K562 (cell line): ENCODE measurements around the gene ITPR1. TPM values are rescaled to one million over a fixed set of nuclear protein-coding genes. Genes with fewer than 3 reads are reported as not detected.

Experiments
- ATAC-seq: fragments of 200-7000 bp; cut with Tn5 transposase; 3 replicates; pipeline ENCODE4 v1.9.1; 2020; ENCODE audit warnings: moderate library complexity
- BruUV-seq: library from RNA; stranded (reverse); fragments of 400-500 nt; replicated peaks from 2 replicates; lab custom pipeline; 2021; lab: Mats Ljungman, UMichigan
- CTCF ChIA-PET: fragments of 300-600 bp; formaldehyde crosslinking; extraction: SDS; loops from one replicate; lab custom pipeline; 2021; ENCODE audit warnings: low intra/inter-chr PET ratio; lab: Yijun Ruan, JAX
- POLR2A ChIA-PET: fragments of 300-600, 350-650 bp; sonication (Branson Sonifier 250); formaldehyde crosslinking; extraction: SDS; loops from one replicate; lab custom pipeline; 2021; ENCODE audit warnings: antibody characterized with exemption, inconsistent platforms; lab: Yijun Ruan, JAX
- DNase-seq, 4 experiments: peaks; one replicate each; pipeline versions ENCODE4 v3.0.0 to v3.0.0-alpha.2; 2011 to 2018; ENCODE audit warnings: low spot score in 3 of 4, mixed read lengths in 3 of 4; ENCODE audit errors: extremely low read depth in 1 of 4
- FAIRE-seq: peaks from 2 replicates; lab custom pipeline; 2011; peaks lifted over from hg19 to GRCh38; lab: Jason Lieb, UNC
- H2AFZ ChIP-seq: 2 replicates; pipeline ENCODE4 v1.6.0; 2011; ENCODE audit warnings: low read depth, low read length, control low read depth, inconsistent platforms
- H3K27ac ChIP-seq: fragments of 200-600 bp; 3 replicates; pipeline ENCODE4 v1.8.0; 2011; ENCODE audit warnings: low read depth, mild to moderate bottlenecking, control low read depth, inconsistent platforms, low read length, moderate library complexity, mixed read lengths; ENCODE audit errors: extremely low read depth
- H3K27me3 ChIP-seq, 2 experiments: fragments of 300-600 bp in 1 of 2; 2 replicates in 1 of 2; 3 replicates in 1 of 2; pipeline versions ENCODE4 v1.6.0 to v1.8.0; 2011; ENCODE audit warnings: inconsistent platforms in 2 of 2, low read length in 2 of 2, mild to moderate bottlenecking in 1 of 2, mixed read lengths in 1 of 2, moderate library complexity in 1 of 2; ENCODE audit not compliant: control insufficient read depth in 2 of 2, insufficient read depth in 2 of 2
- H3K36me3 ChIP-seq: fragments of 300-600 bp; 3 replicates; pipeline ENCODE4 v1.8.0; 2011; ENCODE audit warnings: mild to moderate bottlenecking, low read length, inconsistent platforms; ENCODE audit not compliant: control insufficient read depth, insufficient read depth
- H3K4me1 ChIP-seq, 2 experiments: fragments of 200-600 bp in 1 of 2; replicated peaks in 1 of 2; 2 replicates in 1 of 2; 3 replicates in 1 of 2; pipeline versions ENCODE4 v1.5.1 to v1.8.0; 2011; ENCODE audit warnings: inconsistent platforms in 2 of 2, low read length in 2 of 2, mild to moderate bottlenecking in 1 of 2, mixed read lengths in 1 of 2, moderate library complexity in 1 of 2; ENCODE audit not compliant: control insufficient read depth in 2 of 2, insufficient read depth in 2 of 2
- H3K4me2 ChIP-seq: 2 replicates; pipeline ENCODE4 v1.6.1; 2011; ENCODE audit warnings: low read length, control low read depth, inconsistent platforms, mixed read lengths; ENCODE audit not compliant: insufficient read depth
- H3K4me3 ChIP-seq: fragments of 200-600 bp; sonication (generic), shearing (Covaris generic); 2 replicates; pipeline ENCODE4 v1.5.1; 2016; ENCODE audit warnings: control low read depth, inconsistent platforms
- H3K79me2 ChIP-seq: fragments of 200-600 bp; 3 replicates; pipeline ENCODE4 v1.8.0; 2011; ENCODE audit warnings: low read length, inconsistent platforms; ENCODE audit not compliant: control insufficient read depth, insufficient read depth
- H3K9ac ChIP-seq, 2 experiments: 2 replicates each; pipeline versions ENCODE4 v1.6.0 to v1.6.1; 2011; ENCODE audit warnings: low read depth in 2 of 2, low read length in 2 of 2, control low read depth in 1 of 2, inconsistent platforms in 1 of 2, mild to moderate bottlenecking in 1 of 2, mixed read lengths in 1 of 2; ENCODE audit not compliant: insufficient read depth in 1 of 2
- H3K9me1 ChIP-seq: one replicate; pipeline ENCODE4 v1.6.0; 2011; ENCODE audit warnings: inconsistent platforms, mild to moderate bottlenecking, low read length, moderate library complexity; ENCODE audit not compliant: control insufficient read depth, insufficient read depth
- H3K9me3 ChIP-seq: replicated peaks from 2 replicates; pipeline ENCODE4 v1.5.1; 2011; ENCODE audit warnings: low read depth, low read length, inconsistent platforms; ENCODE audit not compliant: control insufficient read depth, insufficient read depth
- H4K20me1 ChIP-seq: replicated peaks from 2 replicates; pipeline ENCODE4 v1.6.1; 2011; ENCODE audit warnings: low read length, inconsistent platforms, mixed read lengths; ENCODE audit not compliant: control insufficient read depth, insufficient read depth
- CEBPG ChIP-seq, 3 experiments: fragments of 200-800 bp in 1 of 3; sonication (Bioruptor generic) in 1 of 3; sonication (generic) in 1 of 3; formaldehyde crosslinking in 1 of 3; IDR thresholded peaks in 2 of 3; conservative IDR thresholded peaks in 1 of 3; 2 replicates each; pipeline versions ENCODE4 v1.6.1 to v1.8.0; 2016 to 2022; ENCODE audit warnings: missing compliant biosample characterization in 2 of 3, missing genetic modification characterization in 2 of 3, mild to moderate bottlenecking in 1 of 3, missing genetic modification reagents in 1 of 3
- CHAMP1 ChIP-seq: fragments of 450-650 bp; IDR thresholded peaks from 2 replicates; pipeline ENCODE4 v1.6.1; 2016; ENCODE audit warnings: mild to moderate bottlenecking
- KAT2B ChIP-seq: IDR thresholded peaks from one replicate; pipeline ENCODE4 v1.6.1; 2012; ENCODE audit warnings: low read depth, mild to moderate bottlenecking, control low read depth, inconsistent platforms, low read length, moderate library complexity
- KDM2B ChIP-seq: fragments of 250-450 bp; sonication (Bioruptor Pico); IDR thresholded peaks from 2 replicates; pipeline ENCODE4 v1.8.0; 2021; ENCODE audit warnings: mild to moderate bottlenecking, moderate library complexity
- NEUROD1 ChIP-seq: fragments of 150-350 bp; IDR thresholded peaks from 2 replicates; pipeline ENCODE4 v1.6.1; 2014; ENCODE audit warnings: borderline replicate concordance, low read length, low read depth; ENCODE audit not compliant: partially characterized antibody
- PREB ChIP-seq: sonication (generic); formaldehyde crosslinking; IDR thresholded peaks from 2 replicates; pipeline ENCODE4 v1.8.1; 2023; ENCODE audit warnings: mild to moderate bottlenecking, missing genetic modification reagents
- RREB1 ChIP-seq: fragments of 250-450 bp; sonication (Bioruptor Pico); IDR thresholded peaks from 2 replicates; pipeline ENCODE4 v1.4.0; 2020
- THAP12 ChIP-seq: fragments of 250-450 bp; sonication (Bioruptor Pico); IDR thresholded peaks from 2 replicates; pipeline ENCODE4 v1.9.0; 2021; ENCODE audit warnings: mild to moderate bottlenecking, inconsistent platforms
- ZNF354B ChIP-seq: fragments of 250-450 bp; sonication (Bioruptor Pico); IDR thresholded peaks from 2 replicates; pipeline ENCODE4 v1.4.0; 2020
- whole genome bisulfite sequencing: fragments of 100-300 bp; shearing (Covaris generic); methylation state at CpG from one replicate; pipeline ENCODE4 v1.1.6; 2016; ENCODE audit warnings: low coverage, mixed read lengths; ENCODE audit not compliant: insufficient coverage; ENCODE audit errors: missing lambda C conversion rate; 5-methylcytosine and 5-hydroxymethylcytosine counted together
- in situ Hi-C: fragments of 300-500 bp; cut with MboI; formaldehyde crosslinking; loops from 4 replicates; pipeline ENCODE4 v1.15.0; 2018; ENCODE audit warnings: inconsistent platforms, mixed read lengths
- intact Hi-C: fragments of 100-400 bp; cut with micrococcal nuclease; formaldehyde crosslinking; loops from 2 replicates; pipeline ENCODE4 v1.14.2; 2022
- polyA plus RNA-seq, 8 experiments: library from polyadenylated mRNA; depleted of rRNA in 4 of 8; stranded (reverse) in 5 of 8; unstranded in 3 of 8; fragments of >200 nt; fragmentation: Nextera tagmentation in 2 of 8; fragmentation: Illumina TruSeq in 1 of 8; extraction: Ambion mirVana in 2 of 8; extraction: Trizol in 1 of 8; gene quantifications; 2 replicates each; pipeline versions ENCODE4 v1.2.1 to v1.2.3, GENCODE V29; 2011 to 2014; ENCODE audit warnings: inconsistent platforms in 1 of 8, missing spikeins in 1 of 8
- total RNA-seq, 7 experiments: library from RNA; depleted of rRNA in 6 of 7; stranded (reverse); fragments of >200 nt in 6 of 7; fragmentation: Illumina TruSeq in 2 of 7; extraction: Trizol in 2 of 7; gene quantifications; 2 replicates each; pipeline versions ENCODE4 v1.2.1 to v1.2.3, GENCODE V29; 2011 to 2021; ENCODE audit warnings: low replicate concordance in 1 of 7

The ITPR1 gene
- total and polyA plus RNA-seq, 9 of the 15 experiments (the other 6 are each of a cell fraction or from before 2014, with no cell fraction given): 22.4 to 40.0 (median 27.4) TPM

GRCh38 chr3:4596612-4597011 lies 103.5 kb downstream of the ITPR1 start:
- H3K9me3 ChIP-seq: no peaks in the 10 kb centered on the region
- intact Hi-C loops (loop anchor here (5.0 kb wide), 1 partner anchor 46 kb away; no protein-coding TSS in a partner anchor), in situ Hi-C loops (no loop called here)
- H3K4me2 ChIP-seq: no peak overlapping the region
- H3K9ac ChIP-seq: no peak overlapping the region
- 31% methylated on average over 3 of the region's 3 CpGs for WGBS
- peaks cover 0 to 6% of the 10 kb centered on the region in 2 experiments; a peak in 2 of 5 replicates for H3K4me1 ChIP-seq
- H3K4me3 ChIP-seq: no peak overlapping the region
- no peak for DNase-seq
- H3K36me3 ChIP-seq: no peaks in the 10 kb centered on the region
- no peak for FAIRE-seq
- no TSS peak for BruUV-seq
- ChIA-PET CTCF (no interaction called here), POLR2A (interaction anchor here (1.0 to 2.1 kb wide), 5 partner anchors 9 to 130 kb away, joined by 3 to 8 read pairs (median 3); partner anchors contain the start of gene SUMF1)
- no peaks in the 10 kb centered on the region for H3K79me2 ChIP-seq
- H3K9me1 ChIP-seq: no peaks in the 10 kb centered on the region
- no peak overlapping the region for H3K27ac ChIP-seq
- no peaks in the 10 kb centered on the region for H4K20me1 ChIP-seq
- no peak overlapping the region for H2AFZ ChIP-seq
- ATAC-seq: no peak
- no peaks in the 10 kb centered on the region for H3K27me3 ChIP-seq
- TF ChIP-seq RREB1 (CRISPR knock-in tag) (no peak), CHAMP1 (no peak), NEUROD1 (no peak), ZNF354B (no peak), THAP12 (CRISPR knock-in tag) (no peak), PREB (CRISPR knock-in tag) (no peak), KDM2B (CRISPR knock-in tag) (no peak), KAT2B (no peak), CEBPG (CRISPR knock-in tag; IDR thresholded peaks at IDR 0.05) (no peak), CEBPG (tag; conservative IDR thresholded peaks at IDR 0.05 in 1 of 2, IDR thresholded peaks at IDR 0.05 in 1 of 2) (no peak)
